Measurements from ENCODE around the gene FBXO28. TPM values are rescaled to one million over a fixed set of nuclear protein-coding genes. Genes with fewer than 3 reads are reported as not detected.

Gene FBXO28, protein sequence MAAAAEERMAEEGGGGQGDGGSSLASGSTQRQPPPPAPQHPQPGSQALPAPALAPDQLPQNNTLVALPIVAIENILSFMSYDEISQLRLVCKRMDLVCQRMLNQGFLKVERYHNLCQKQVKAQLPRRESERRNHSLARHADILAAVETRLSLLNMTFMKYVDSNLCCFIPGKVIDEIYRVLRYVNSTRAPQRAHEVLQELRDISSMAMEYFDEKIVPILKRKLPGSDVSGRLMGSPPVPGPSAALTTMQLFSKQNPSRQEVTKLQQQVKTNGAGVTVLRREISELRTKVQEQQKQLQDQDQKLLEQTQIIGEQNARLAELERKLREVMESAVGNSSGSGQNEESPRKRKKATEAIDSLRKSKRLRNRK
- 32.5 and 35.9 TPM in 2 replicates for total RNA-seq (2014; rRNA removed; shearing (Covaris generic))

GRCh38 chr1:224113918-224114786, at the start of gene FBXO28:
Gene FBXO28 (plus strand): TSS chr1:224114111. CDS start chr1:224114130, 19 bp downstream.
- DNase-seq (ENCODE audit: low read depth), result peak; percentile 95

- no peak for DNase-seq (ENCODE audit: low read depth)
Measured at GRCh38 chr1:224064150-224064549, 49.8 kb upstream of the FBXO28 start.

GRCh38 chr1:224065455-224065854, 48.5 kb upstream of the FBXO28 start:
- DNase-seq (ENCODE audit: low read depth), result peak; percentile 72

DNA sequence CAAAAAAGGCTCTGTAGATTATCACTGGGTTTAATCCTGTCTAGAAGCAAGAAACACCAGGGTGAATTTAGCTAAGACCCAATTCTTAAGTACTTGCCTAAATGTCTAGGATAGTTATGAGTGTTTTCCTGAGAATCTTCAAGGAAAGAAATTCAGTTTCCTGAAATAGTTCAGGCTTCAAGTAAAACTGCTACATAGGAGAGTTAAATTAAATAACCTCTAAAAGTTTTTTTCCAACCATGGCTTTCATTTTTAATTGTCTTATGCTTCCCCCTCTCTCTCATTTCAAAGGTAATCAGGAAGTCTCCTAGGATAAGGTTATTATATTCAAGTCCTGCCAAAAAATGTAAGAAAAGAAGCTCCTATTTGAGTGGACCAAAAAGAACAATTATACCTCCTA, 46.7 kb upstream of the FBXO28 start:
- DNase-seq (ENCODE audit: low read depth), result no peak

- DNase-seq (ENCODE audit: low read depth), result peak; percentile 85
Measured at GRCh38 chr1:224067621-224068457, 46.1 kb upstream of the FBXO28 start.

- no peak for DNase-seq (ENCODE audit: low read depth)
Measured at GRCh38 chr1:224068458-224069072, 45.3 kb upstream of the FBXO28 start.

DNA sequence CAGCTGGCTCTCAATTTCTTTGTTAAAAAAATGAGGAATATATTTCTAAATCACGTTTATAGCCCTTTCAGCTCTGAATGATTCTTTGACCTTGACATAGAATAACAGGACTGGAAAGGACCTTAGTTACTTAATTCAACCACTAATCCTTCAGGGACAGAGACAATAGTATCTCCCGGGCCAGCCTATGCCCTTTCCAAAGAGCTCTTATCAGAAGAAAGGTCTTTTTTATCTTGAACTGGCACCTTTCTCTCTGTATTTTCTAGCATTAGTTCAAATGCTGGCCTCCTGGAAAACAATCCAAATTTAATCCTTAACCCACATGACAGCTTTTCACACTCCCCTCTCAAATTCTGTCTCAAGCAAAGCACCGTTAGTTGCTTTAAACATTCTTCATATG, 44.8 kb upstream of the FBXO28 start:
- DNase-seq (ENCODE audit: low read depth), result no peak

GRCh38 chr1:224070521-224070920, 43.4 kb upstream of the FBXO28 start:
- no peak for DNase-seq (ENCODE audit: low read depth)

DNA sequence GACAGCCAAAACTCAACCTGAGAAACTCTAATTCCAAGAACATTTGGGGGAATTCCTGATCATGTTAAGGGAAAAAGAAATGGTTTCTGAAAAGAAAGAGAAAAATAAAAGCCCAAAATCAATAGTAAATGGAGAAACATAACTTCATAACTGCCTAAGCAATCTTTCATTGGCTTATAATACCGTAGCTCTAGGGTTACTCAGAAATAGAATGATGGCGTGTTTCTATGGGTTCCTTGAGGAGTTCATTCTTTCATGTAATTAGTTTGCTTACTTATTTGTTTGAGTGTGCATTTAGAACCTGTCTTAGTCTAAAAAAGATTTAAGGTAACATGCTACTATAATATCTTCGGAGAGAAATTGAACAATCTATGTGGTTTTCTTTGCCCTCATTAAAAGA, 37.5 kb upstream of the FBXO28 start:
- no peak for DNase-seq (ENCODE audit: low read depth)

GRCh38 chr1:224079644-224080043, 34.3 kb upstream of the FBXO28 start:
- DNase-seq (ENCODE audit: low read depth), result peak; percentile 73

DNA sequence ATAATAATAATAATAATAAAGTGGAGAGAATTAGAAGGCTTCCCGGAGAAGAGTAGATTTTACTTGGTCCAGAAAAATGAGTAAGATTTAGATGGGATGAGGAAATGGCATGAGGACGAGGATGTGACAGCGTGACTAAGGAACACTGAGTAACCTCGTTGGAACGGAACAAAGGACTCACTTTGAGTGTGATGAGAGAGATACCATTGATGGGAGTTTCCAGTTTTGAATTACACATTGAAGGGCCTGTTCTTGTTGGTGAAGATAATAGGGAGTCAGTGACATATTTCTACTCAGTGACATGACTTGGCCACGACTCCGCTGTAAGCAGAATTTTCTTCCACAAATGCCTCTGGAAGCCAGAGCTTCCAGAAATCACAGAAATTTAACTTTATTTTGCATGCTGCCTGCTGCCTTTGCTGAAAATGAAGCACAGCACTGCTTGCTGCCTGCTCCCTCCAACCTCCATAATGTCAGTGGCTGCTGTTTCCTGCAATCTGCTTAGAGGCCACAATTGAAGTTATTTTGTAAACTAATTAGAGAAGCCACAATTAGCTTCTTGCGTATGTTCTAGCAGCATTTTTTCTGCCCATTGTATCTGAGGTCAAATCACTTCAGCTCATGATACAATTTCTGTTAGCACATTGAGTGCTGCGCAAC, 33.7 kb upstream of the FBXO28 start:
- DNase-seq (ENCODE audit: low read depth), result peak; percentile 87

DNA sequence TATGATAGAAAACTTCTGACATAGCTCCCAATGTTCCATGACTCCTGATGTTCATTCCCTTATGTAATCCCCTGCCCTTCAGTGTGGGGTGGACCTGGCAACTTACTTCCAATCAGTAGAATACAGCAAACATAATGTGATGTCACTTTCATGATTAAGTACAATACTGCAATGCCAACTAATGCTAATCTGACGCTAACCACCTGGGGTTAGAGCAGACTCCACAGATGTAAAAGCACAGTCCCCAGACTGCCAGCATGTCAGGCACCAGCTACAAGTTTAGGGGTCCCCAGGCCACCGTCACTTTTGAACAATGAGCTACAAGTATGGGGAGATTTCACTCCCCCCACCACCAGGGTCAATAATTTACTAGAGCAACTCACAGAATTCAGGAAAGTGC, 32.3 kb upstream of the FBXO28 start:
- no peak for DNase-seq (ENCODE audit: low read depth)

DNA sequence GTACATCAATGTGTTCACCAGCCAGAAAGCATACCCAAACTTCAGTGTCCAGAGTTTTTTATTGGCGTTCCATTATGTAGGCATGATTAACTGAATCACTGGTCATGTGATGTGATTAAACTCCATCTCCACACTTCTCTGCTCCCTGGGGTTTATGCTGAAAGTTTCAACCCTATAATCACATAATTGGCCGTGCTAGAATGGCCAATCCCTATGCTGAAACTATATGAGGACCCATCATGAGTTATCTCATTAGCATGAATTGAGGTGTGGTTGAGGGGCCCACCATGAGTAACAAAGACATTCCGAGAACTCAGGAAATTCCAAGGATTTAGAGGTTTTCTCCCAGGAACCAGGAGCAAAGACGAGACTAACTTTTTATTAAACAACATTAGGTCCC, 31.8 kb upstream of the FBXO28 start:
- DNase-seq (ENCODE audit: low read depth), result peak; percentile 44

- DNase-seq (ENCODE audit: low read depth), result no peak
Measured at GRCh38 chr1:224084867-224085266, 29.0 kb upstream of the FBXO28 start.

- no peak for DNase-seq (ENCODE audit: low read depth)
Measured at GRCh38 chr1:224085421-224086108, 28.3 kb upstream of the FBXO28 start.

DNA sequence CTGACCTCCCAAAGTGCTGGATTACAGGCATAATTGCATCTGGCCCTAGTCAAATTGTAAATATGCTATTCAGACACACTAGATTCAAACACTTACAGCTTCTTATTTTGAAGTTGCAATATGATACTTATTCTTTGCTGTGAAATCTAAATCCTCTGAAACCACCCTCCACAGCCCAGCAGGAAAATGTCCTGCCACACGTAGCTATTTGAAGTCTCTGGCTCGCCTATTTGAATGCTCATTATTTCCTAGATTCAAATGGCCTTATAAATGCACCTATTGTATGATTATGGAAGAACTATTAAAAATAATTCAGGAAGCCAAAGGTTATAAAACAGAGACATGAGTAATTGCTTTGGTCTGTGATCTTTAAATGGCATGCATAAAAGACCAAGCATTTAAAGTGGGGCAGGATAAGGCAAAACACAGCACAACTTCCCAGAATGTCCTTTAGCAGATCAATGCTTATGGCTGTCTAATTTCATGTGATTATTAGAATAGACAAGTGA, 26.6 kb upstream of the FBXO28 start:
- no peak for DNase-seq (ENCODE audit: low read depth)

GRCh38 chr1:224089583-224089982, 24.3 kb upstream of the FBXO28 start:
- no peak for DNase-seq (ENCODE audit: low read depth)

- DNase-seq (ENCODE audit: low read depth), result no peak
Measured at GRCh38 chr1:224090116-224090515, 23.8 kb upstream of the FBXO28 start.

GRCh38 chr1:224092111-224092510, 21.8 kb upstream of the FBXO28 start:
- no peak for DNase-seq (ENCODE audit: low read depth)

DNA sequence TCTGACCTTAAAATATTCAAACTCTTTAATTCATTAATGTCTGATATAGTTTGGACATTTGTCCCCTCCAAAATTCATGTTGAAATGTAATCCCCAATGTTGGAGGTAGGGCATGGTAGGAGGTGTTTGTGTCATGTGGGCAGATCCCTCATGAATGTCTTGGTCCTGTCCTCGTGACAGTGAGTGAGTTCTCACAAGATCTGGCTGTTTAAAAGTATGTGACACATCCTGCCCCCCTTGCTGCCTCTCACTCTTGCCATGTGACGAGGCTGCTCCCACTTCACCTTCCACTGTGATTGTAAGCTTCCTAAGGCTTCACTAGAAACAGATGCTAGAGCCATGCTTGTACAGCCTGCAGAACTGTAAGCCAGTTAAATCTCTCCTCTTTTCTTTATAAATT, 21.3 kb upstream of the FBXO28 start:
- no peak for DNase-seq (ENCODE audit: low read depth)

Data from M059J (cell line).